HCT116 (cell line): Measurements from ENCODE around the gene RAB11FIP2. TPM values are rescaled to one million over a fixed set of nuclear protein-coding genes. Genes with fewer than 3 reads are reported as not detected.

Experiments
- ATAC-seq: fragments of 200-7000 bp; cut with Tn5 transposase; 2 replicates; pipeline ENCODE4 v1.9.1; 2020; ENCODE audit warnings: mild to moderate bottlenecking, moderate library complexity
- BruUV-seq: library from RNA; stranded (reverse); fragments of 400-500 nt; replicated peaks from 2 replicates; lab custom pipeline; 2021; lab: Mats Ljungman, UMichigan
- CTCF ChIA-PET: fragments of 300-600 bp; sonication (Branson Sonifier 250); formaldehyde crosslinking; loops from one replicate; lab custom pipeline; 2021; ENCODE audit warnings: antibody characterized with exemption; lab: Charles Lee
- POLR2A ChIA-PET: fragments of 300-600, 350-600 bp; sonication (Branson Sonifier 250); formaldehyde crosslinking; loops from one replicate; lab custom pipeline; 2021; ENCODE audit warnings: antibody characterized with exemption; lab: Charles Lee
- RAD21 ChIA-PET, 2 experiments: fragments of 300-600 bp; sonication (Branson Sonifier 250); formaldehyde crosslinking; loops; one replicate each; lab custom pipeline; 2023; ENCODE audit warnings: low total read pairs in 2 of 2; ENCODE audit not compliant: uncharacterized antibody in 2 of 2, unreplicated experiment in 2 of 2, low non-redundant PET in 1 of 2; lab: Charles Lee
- DNase-seq: peaks from one replicate; pipeline ENCODE4 v3.0.0-alpha.2; 2010; ENCODE audit warnings: low read depth, low spot score
- H2AFZ ChIP-seq: fragments of 200-600 bp; shearing (Covaris generic), sonication (generic); 2 replicates; pipeline ENCODE4 v1.6.1; 2017; ENCODE audit warnings: low read depth, mixed run types, mixed read lengths, antibody characterized with exemption, low read length; ENCODE audit not compliant: poor library complexity, severe bottlenecking
- H3K27ac ChIP-seq: 2 replicates; pipeline ENCODE4 v1.5.1; 2012; ENCODE audit warnings: low read depth, low read length
- H3K27me3 ChIP-seq: fragments of 200-600 bp; sonication (generic); 2 replicates; pipeline ENCODE4 v1.6.1; 2016; ENCODE audit warnings: mixed run types, low read length, mixed read lengths; ENCODE audit not compliant: insufficient read depth
- H3K36me3 ChIP-seq, 2 experiments: fragments of 200-500 bp in 1 of 2; fragments of 200-600 bp in 1 of 2; sonication (Bioruptor generic) in 1 of 2; sonication (generic) in 1 of 2; 2 replicates each; pipeline versions ENCODE4 v1.5.1 to v1.6.1; 2014 to 2016; ENCODE audit warnings: low read length in 2 of 2, inconsistent platforms in 1 of 2, mixed read lengths in 1 of 2, mixed run types in 1 of 2; ENCODE audit not compliant: insufficient read depth in 2 of 2, control insufficient read depth in 1 of 2
- H3K4me1 ChIP-seq, 2 experiments: fragments of 200-600 bp in 1 of 2; sonication (generic) in 1 of 2; 2 replicates each; pipeline versions ENCODE4 v1.5.1 to v1.6.1; 2012 to 2017; ENCODE audit warnings: low read length in 2 of 2, inconsistent platforms in 1 of 2, mild to moderate bottlenecking in 1 of 2, mixed read lengths in 1 of 2, mixed run types in 1 of 2, moderate library complexity in 1 of 2; ENCODE audit not compliant: insufficient read depth in 2 of 2, control insufficient read depth in 1 of 2
- H3K4me2 ChIP-seq: fragments of 200-600 bp; sonication (generic); 2 replicates; pipeline ENCODE4 v1.6.1; 2017; ENCODE audit warnings: mixed run types, low read length, mixed read lengths
- H3K4me3 ChIP-seq, 2 experiments: fragments of 200-600 bp in 1 of 2; sonication (generic) in 1 of 2; replicated peaks in 1 of 2; 2 replicates each; pipeline ENCODE4 v1.5.1; 2011 to 2016; ENCODE audit warnings: low read length in 2 of 2, control low read depth in 1 of 2, low read depth in 1 of 2, mild to moderate bottlenecking in 1 of 2, mixed read lengths in 1 of 2, mixed run types in 1 of 2
- H3K79me2 ChIP-seq: fragments of 200-600 bp; sonication (generic); 2 replicates; pipeline ENCODE4 v1.6.1; 2017; ENCODE audit warnings: mild to moderate bottlenecking, mixed run types, low read length, moderate library complexity, mixed read lengths; ENCODE audit not compliant: insufficient read depth
- H3K9ac ChIP-seq: fragments of 200-600 bp; sonication (generic); 2 replicates; pipeline ENCODE4 v1.6.1; 2016; ENCODE audit warnings: low read length, mixed read lengths
- H3K9me2 ChIP-seq: fragments of 200-600 bp; sonication (generic), shearing (Covaris generic); 2 replicates; pipeline ENCODE4 v1.6.1; 2017; ENCODE audit warnings: mixed run types, mild to moderate bottlenecking, moderate library complexity; ENCODE audit not compliant: insufficient read depth
- H3K9me3 ChIP-seq, 2 experiments: fragments of 200-500 bp in 1 of 2; fragments of 200-600 bp in 1 of 2; sonication (Bioruptor generic) in 1 of 2; sonication (generic) in 1 of 2; 2 replicates each; pipeline ENCODE4 v1.6.1; 2014 to 2017; ENCODE audit warnings: low read length in 2 of 2, mixed read lengths in 2 of 2, inconsistent platforms in 1 of 2, low read depth in 1 of 2, mild to moderate bottlenecking in 1 of 2, mixed run types in 1 of 2, moderate library complexity in 1 of 2; ENCODE audit not compliant: control insufficient read depth in 1 of 2, insufficient read depth in 1 of 2
- H4K20me1 ChIP-seq: fragments of 200-600 bp; sonication (generic), shearing (Covaris generic); 2 replicates; pipeline ENCODE4 v1.6.1; 2017; ENCODE audit warnings: mixed run types, mild to moderate bottlenecking, moderate library complexity; ENCODE audit not compliant: insufficient read depth
- CBX3 ChIP-seq: IDR thresholded peaks from 2 replicates; pipeline ENCODE4 v1.6.1; 2012; ENCODE audit warnings: low read depth
- CEBPB ChIP-seq: IDR thresholded peaks from 2 replicates; pipeline ENCODE4 v1.6.1; 2012; ENCODE audit warnings: low read depth
- EGR1 ChIP-seq: IDR thresholded peaks from 2 replicates; pipeline ENCODE4 v1.6.1; 2012; ENCODE audit warnings: low read depth
- ELF1 ChIP-seq: IDR thresholded peaks from 2 replicates; pipeline ENCODE4 v1.6.1; 2012; ENCODE audit warnings: low read depth, borderline replicate concordance
- EZH2 ChIP-seq: fragments of 200-600 bp; sonication (generic); IDR thresholded peaks from 2 replicates; pipeline ENCODE4 v1.6.1; 2017; ENCODE audit warnings: antibody characterized with exemption, mixed run types
- EZH2phosphoT487 ChIP-seq: fragments of 200-600 bp; IDR thresholded peaks from 2 replicates; pipeline ENCODE4 v1.6.1; 2018; ENCODE audit warnings: antibody characterized with exemption, borderline replicate concordance
- JUND ChIP-seq: IDR thresholded peaks from 2 replicates; pipeline ENCODE4 v1.6.1; 2012
- POLR2A ChIP-seq: IDR thresholded peaks from 2 replicates; pipeline ENCODE4 v1.7.0; 2011; ENCODE audit warnings: borderline replicate concordance; ENCODE audit not compliant: insufficient read depth, insufficient read length; ENCODE audit errors: extremely low read depth
- SIN3A ChIP-seq: IDR thresholded peaks from 2 replicates; pipeline ENCODE4 v1.6.1; 2012; ENCODE audit warnings: low read depth
- SP1 ChIP-seq: IDR thresholded peaks from 2 replicates; pipeline ENCODE4 v1.6.1; 2012; ENCODE audit warnings: low read depth
- TCF7L2 ChIP-seq: IDR thresholded peaks from 2 replicates; pipeline ENCODE4 v1.7.0; 2011; ENCODE audit warnings: borderline replicate concordance, inconsistent platforms; ENCODE audit not compliant: insufficient read depth, insufficient read length; ENCODE audit errors: extremely low read depth
- YY1 ChIP-seq: IDR thresholded peaks from 2 replicates; pipeline ENCODE4 v1.6.1; 2011; ENCODE audit warnings: low read length, low read depth, moderate library complexity, mild to moderate bottlenecking; ENCODE audit not compliant: insufficient replicate concordance; ENCODE audit errors: extremely low read depth
- ZFX ChIP-seq: fragments of 450-650 bp; IDR thresholded peaks from 2 replicates; pipeline ENCODE4 v1.6.1; 2017
- intact Hi-C: fragments of 100-400 bp; cut with micrococcal nuclease; formaldehyde crosslinking; loops from 2 replicates; pipeline ENCODE4 v1.10.0; 2022
- total RNA-seq: library from RNA; stranded (reverse); gene quantifications from one replicate; pipeline ENCODE4 v1.2.1, GENCODE V29; 2021; ENCODE audit not compliant: unreplicated experiment
- TF ChIP-seq, protein P1 (sequence below): IDR thresholded peaks from 2 replicates; pipeline ENCODE4 v1.6.1; 2012
- TF ChIP-seq, protein P2 (sequence below), 3 experiments: fragments of 200-600 bp in 1 of 3; sonication (generic) in 1 of 3; IDR thresholded peaks in 2 of 3; conservative IDR thresholded peaks in 1 of 3; 2 replicates each; pipeline ENCODE4 v1.5.1; 2012 to 2017; ENCODE audit warnings: low read depth in 2 of 3, low read length in 2 of 3, antibody characterized with exemption in 1 of 3, borderline replicate concordance in 1 of 3, control low read depth in 1 of 3, mild to moderate bottlenecking in 1 of 3, mixed read lengths in 1 of 3, mixed run types in 1 of 3, moderate library complexity in 1 of 3; ENCODE audit not compliant: insufficient read depth in 1 of 3
- TF ChIP-seq, protein P3 (sequence below): IDR thresholded peaks from 2 replicates; pipeline ENCODE4 v1.6.1; 2012; ENCODE audit warnings: low read depth

RAB11FIP2 gene
- total RNA-seq, 1 experiment from 2014 or later: 16.8 TPM

DNA sequence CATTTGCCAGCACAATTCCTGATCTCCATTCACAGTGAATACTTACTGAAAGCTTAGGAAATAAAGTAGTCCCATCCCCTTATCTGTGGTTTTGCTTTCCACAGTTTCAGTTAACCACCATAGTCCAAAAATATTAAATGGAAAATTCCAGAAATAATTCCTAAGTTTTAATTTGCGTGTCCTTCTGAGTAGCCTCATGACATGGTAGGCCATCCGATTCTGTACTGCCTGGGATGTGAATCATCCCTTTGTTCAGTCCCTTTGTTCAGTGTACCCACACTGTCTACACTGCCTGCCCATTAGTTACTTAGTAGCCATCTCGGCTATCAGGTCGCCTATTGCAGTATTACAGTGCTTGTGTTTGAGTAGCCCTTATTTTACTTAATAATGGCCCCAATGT is 14.2 kb downstream of the RAB11FIP2 start:
- Histone ChIP-seq H4K20me1 (no peaks in the 10 kb centered on the region), H3K4me2 (no peak overlapping the region), H3K9me3 (no peaks in the 10 kb centered on the region), H2AFZ (no peak overlapping the region), H3K4me3 (no peak overlapping the region), H3K9ac (no peak overlapping the region), H3K79me2 (peaks cover 3% of the 10 kb centered on the region; the same call in 1 of the 2 replicates), H3K9me2 (no peaks in the 10 kb centered on the region), H3K4me1 (no peaks in the 10 kb centered on the region), H3K27me3 (no peaks in the 10 kb centered on the region), H3K36me3 (no peaks in the 10 kb centered on the region), H3K27ac (no peak overlapping the region)
- ChIA-PET RAD21 (no interaction called here), POLR2A (no interaction called here), CTCF (no interaction called here)
- BruUV-seq: no TSS peak
- TF ChIP-seq CBX3: no peak
- TF ChIP-seq SIN3A: no peak
- no peak for TF ChIP-seq SP1
- TF ChIP-seq ELF1: no peak
- no peak for TF ChIP-seq EZH2phosphoT487
- TF ChIP-seq YY1: no peak
- TF ChIP-seq, protein P1, sequence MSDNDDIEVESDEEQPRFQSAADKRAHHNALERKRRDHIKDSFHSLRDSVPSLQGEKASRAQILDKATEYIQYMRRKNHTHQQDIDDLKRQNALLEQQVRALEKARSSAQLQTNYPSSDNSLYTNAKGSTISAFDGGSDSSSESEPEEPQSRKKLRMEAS: no peak
- no peak for TF ChIP-seq POLR2A
- no peak for TF ChIP-seq EZH2
- TF ChIP-seq JUND: no peak
- TF ChIP-seq, protein P2, sequence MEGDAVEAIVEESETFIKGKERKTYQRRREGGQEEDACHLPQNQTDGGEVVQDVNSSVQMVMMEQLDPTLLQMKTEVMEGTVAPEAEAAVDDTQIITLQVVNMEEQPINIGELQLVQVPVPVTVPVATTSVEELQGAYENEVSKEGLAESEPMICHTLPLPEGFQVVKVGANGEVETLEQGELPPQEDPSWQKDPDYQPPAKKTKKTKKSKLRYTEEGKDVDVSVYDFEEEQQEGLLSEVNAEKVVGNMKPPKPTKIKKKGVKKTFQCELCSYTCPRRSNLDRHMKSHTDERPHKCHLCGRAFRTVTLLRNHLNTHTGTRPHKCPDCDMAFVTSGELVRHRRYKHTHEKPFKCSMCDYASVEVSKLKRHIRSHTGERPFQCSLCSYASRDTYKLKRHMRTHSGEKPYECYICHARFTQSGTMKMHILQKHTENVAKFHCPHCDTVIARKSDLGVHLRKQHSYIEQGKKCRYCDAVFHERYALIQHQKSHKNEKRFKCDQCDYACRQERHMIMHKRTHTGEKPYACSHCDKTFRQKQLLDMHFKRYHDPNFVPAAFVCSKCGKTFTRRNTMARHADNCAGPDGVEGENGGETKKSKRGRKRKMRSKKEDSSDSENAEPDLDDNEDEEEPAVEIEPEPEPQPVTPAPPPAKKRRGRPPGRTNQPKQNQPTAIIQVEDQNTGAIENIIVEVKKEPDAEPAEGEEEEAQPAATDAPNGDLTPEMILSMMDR (IDR thresholded peaks at IDR 0.05 in 2 of 3, conservative IDR thresholded peaks at IDR 0.05 in 1 of 3; ENCODE audit: borderline replicate concordance in 1 of 3, insufficient read depth in 1 of 3, low read depth in 2 of 3, low read length in 2 of 3): no peak
- TF ChIP-seq, protein P3, sequence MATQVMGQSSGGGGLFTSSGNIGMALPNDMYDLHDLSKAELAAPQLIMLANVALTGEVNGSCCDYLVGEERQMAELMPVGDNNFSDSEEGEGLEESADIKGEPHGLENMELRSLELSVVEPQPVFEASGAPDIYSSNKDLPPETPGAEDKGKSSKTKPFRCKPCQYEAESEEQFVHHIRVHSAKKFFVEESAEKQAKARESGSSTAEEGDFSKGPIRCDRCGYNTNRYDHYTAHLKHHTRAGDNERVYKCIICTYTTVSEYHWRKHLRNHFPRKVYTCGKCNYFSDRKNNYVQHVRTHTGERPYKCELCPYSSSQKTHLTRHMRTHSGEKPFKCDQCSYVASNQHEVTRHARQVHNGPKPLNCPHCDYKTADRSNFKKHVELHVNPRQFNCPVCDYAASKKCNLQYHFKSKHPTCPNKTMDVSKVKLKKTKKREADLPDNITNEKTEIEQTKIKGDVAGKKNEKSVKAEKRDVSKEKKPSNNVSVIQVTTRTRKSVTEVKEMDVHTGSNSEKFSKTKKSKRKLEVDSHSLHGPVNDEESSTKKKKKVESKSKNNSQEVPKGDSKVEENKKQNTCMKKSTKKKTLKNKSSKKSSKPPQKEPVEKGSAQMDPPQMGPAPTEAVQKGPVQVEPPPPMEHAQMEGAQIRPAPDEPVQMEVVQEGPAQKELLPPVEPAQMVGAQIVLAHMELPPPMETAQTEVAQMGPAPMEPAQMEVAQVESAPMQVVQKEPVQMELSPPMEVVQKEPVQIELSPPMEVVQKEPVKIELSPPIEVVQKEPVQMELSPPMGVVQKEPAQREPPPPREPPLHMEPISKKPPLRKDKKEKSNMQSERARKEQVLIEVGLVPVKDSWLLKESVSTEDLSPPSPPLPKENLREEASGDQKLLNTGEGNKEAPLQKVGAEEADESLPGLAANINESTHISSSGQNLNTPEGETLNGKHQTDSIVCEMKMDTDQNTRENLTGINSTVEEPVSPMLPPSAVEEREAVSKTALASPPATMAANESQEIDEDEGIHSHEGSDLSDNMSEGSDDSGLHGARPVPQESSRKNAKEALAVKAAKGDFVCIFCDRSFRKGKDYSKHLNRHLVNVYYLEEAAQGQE: no peak
- TF ChIP-seq CEBPB: no peak
- no peak for TF ChIP-seq TCF7L2
- TF ChIP-seq ZFX: no peak
- no peak for TF ChIP-seq EGR1
- intact Hi-C loops: no loop called here
- DNase-seq (no peak), ATAC-seq (no peak)
